Lower lobe of right lung (tissue), 2 donors: ENCODE data around the gene LRRC17. TPM values are rescaled to one million over a fixed set of nuclear protein-coding genes. Genes with fewer than 3 reads are reported as not detected.

Experiments used
- ATAC-seq, 2 donors: fragments of 200-7000 bp; cut with Tn5 transposase; one replicate each; pipeline ENCODE4 v1.9.1; 2020 to 2022; ENCODE audit warnings: mild to moderate bottlenecking in 2 of 2, moderate library complexity in 2 of 2
- DNase-seq: peaks from one replicate; pipeline ENCODE4 v3.0.0-alpha.2; 2020
- H3K27ac ChIP-seq: fragments of 200-600 bp; one replicate; pipeline ENCODE4 v1.8.0; 2022
- H3K27me3 ChIP-seq: fragments of 200-600 bp; one replicate; pipeline ENCODE4 v1.8.0; 2022; ENCODE audit warnings: low read depth
- H3K36me3 ChIP-seq: fragments of 200-600 bp; one replicate; pipeline ENCODE4 v1.8.0; 2022; ENCODE audit warnings: mild to moderate bottlenecking
- H3K4me1 ChIP-seq: fragments of 200-600 bp; one replicate; pipeline ENCODE4 v1.8.0; 2022
- H3K4me3 ChIP-seq: fragments of 200-600 bp; one replicate; pipeline ENCODE4 v1.8.0; 2022; ENCODE audit warnings: mild to moderate bottlenecking
- H3K9me3 ChIP-seq: fragments of 200-600 bp; one replicate; pipeline ENCODE4 v1.8.0; 2022
- CTCF ChIP-seq: fragments of 200-600 bp; IDR thresholded peaks from one replicate; pipeline ENCODE4 v1.8.0; 2022; ENCODE audit warnings: antibody characterized with exemption, mild to moderate bottlenecking
- intact Hi-C: fragments of 100-400 bp; cut with DNase I; formaldehyde crosslinking; loops from one replicate; pipeline ENCODE4 v1.11.0; 2022
- total RNA-seq: library from RNA; stranded (reverse); fragmentation: NEBNext Ultra II Directional; extraction: Animal tissue kit (Norgen Biotek cat#: 25700); gene quantifications from one replicate; pipeline ENCODE4 v1.2.1, GENCODE V29; 2021
- donor health status: DM: no; HTN: yes; CAD: no; lungs with severe emphysema.

LRRC17 gene
- total RNA-seq, 1 donor from 2014 or later, result 1.5 TPM

- H3K36me3 ChIP-seq, result no peaks in the 10 kb centered on the region
- no peaks in the 10 kb centered on the region for H3K27me3 ChIP-seq
- intact Hi-C loops, result no loop called here
- TF ChIP-seq CTCF, result no peak
- no peak overlapping the region for H3K4me3 ChIP-seq
- no peaks in the 10 kb centered on the region for H3K9me3 ChIP-seq
- peaks cover 8% of the 10 kb centered on the region for H3K4me1 ChIP-seq
- DNase-seq (no peak), ATAC-seq (no peak)
- no peak overlapping the region for H3K27ac ChIP-seq
Measured at GRCh38 chr7:102926783-102927140, 14.0 kb downstream of the LRRC17 start.

GRCh38 chr7:102927312-102927933 lies 14.6 kb downstream of the LRRC17 start:
- TF ChIP-seq CTCF, result no peak
- DNase-seq (no peak), ATAC-seq (no peak)
- intact Hi-C loops, result no loop called here
- no peaks in the 10 kb centered on the region for H3K36me3 ChIP-seq
- H3K4me3 ChIP-seq, result no peak overlapping the region
- H3K9me3 ChIP-seq, result no peaks in the 10 kb centered on the region
- H3K4me1 ChIP-seq, result peaks cover 8% of the 10 kb centered on the region
- no peaks in the 10 kb centered on the region for H3K27me3 ChIP-seq
- no peak overlapping the region for H3K27ac ChIP-seq

GRCh38 chr7:102931757-102932156 lies 19.0 kb downstream of the LRRC17 start:
- Histone ChIP-seq H3K4me3 (no peak overlapping the region), H3K9me3 (no peaks in the 10 kb centered on the region), H3K27me3 (no peaks in the 10 kb centered on the region), H3K4me1 (peaks cover 4% of the 10 kb centered on the region), H3K27ac (no peak overlapping the region), H3K36me3 (no peaks in the 10 kb centered on the region)
- intact Hi-C loops, result no loop called here
- ATAC-seq (no peak), DNase-seq (no peak)
- TF ChIP-seq CTCF, result no peak

GRCh38 chr7:102933763-102934162 lies 21.0 kb downstream of the LRRC17 start:
- DNase-seq, result no peak
- H3K4me3 ChIP-seq, result no peak overlapping the region
- no peaks in the 10 kb centered on the region for H3K9me3 ChIP-seq
- peak overlapping the region; percentile 46 for H3K27ac ChIP-seq
- intact Hi-C loops, result no loop called here
- no peak for TF ChIP-seq CTCF
- peaks cover 12% of the 10 kb centered on the region for H3K4me1 ChIP-seq
- no peaks in the 10 kb centered on the region for H3K36me3 ChIP-seq
- H3K27me3 ChIP-seq, result no peaks in the 10 kb centered on the region
- peak; percentile 57 to 72 for ATAC-seq

- H3K4me3 ChIP-seq, result no peak overlapping the region
- peak overlapping the region; percentile 46 for H3K27ac ChIP-seq
- H3K4me1 ChIP-seq, result peaks cover 16% of the 10 kb centered on the region
- no peak for DNase-seq
- intact Hi-C loops, result no loop called here
- H3K36me3 ChIP-seq, result no peaks in the 10 kb centered on the region
- no peaks in the 10 kb centered on the region for H3K27me3 ChIP-seq
- no peaks in the 10 kb centered on the region for H3K9me3 ChIP-seq
- no peak for ATAC-seq
- no peak for TF ChIP-seq CTCF
Measured at GRCh38 chr7:102934239-102934638, 21.4 kb downstream of the LRRC17 start.
